Thyroid gland (tissue), 4 donors: ENCODE data around the gene DNM3. TPM values are rescaled to one million over a fixed set of nuclear protein-coding genes. Genes with fewer than 3 reads are reported as not detected.

ENCODE experiments used
- DNase-seq, 2 donors: peaks; one replicate each; pipeline ENCODE4 v3.0.0-alpha.2; 2019
- H3K27ac ChIP-seq, 3 donors: fragments of 200-600 bp; sonication (generic); 1 replicate in 2 of 3; 2 replicates in 1 of 3; pipeline ENCODE4 v1.5.1; 2016 to 2019; ENCODE audit warnings: mild to moderate bottlenecking in 1 of 3, moderate library complexity in 1 of 3
- H3K27me3 ChIP-seq: fragments of 200-600 bp; sonication (generic); one replicate; pipeline ENCODE4 v1.5.1; 2019
- H3K36me3 ChIP-seq, 2 donors: fragments of 200-600 bp; sonication (generic); one replicate each; pipeline ENCODE4 v1.5.1; 2016 to 2019
- H3K4me1 ChIP-seq, 2 donors: fragments of 200-600 bp; sonication (generic); one replicate each; pipeline ENCODE4 v1.5.1; 2017 to 2019
- H3K4me3 ChIP-seq, 3 donors: fragments of 200-600 bp; sonication (generic); replicated peaks in 1 of 3; 1 replicate in 2 of 3; 2 replicates in 1 of 3; pipeline ENCODE4 v1.5.1; 2016; ENCODE audit warnings: mild to moderate bottlenecking in 1 of 3
- H3K9me3 ChIP-seq: fragments of 200-600 bp; sonication (generic); one replicate; pipeline ENCODE4 v1.5.1; 2017
- POLR2A ChIP-seq, 2 donors: fragments of 450-650 bp; IDR thresholded peaks; one replicate each; pipeline ENCODE4 v1.6.1; 2017; ENCODE audit warnings: antibody characterized with exemption in 2 of 2, mild to moderate bottlenecking in 2 of 2, moderate library complexity in 1 of 2
- WGBS, 2 donors: methylation state at CpG; one replicate each; pipeline ENCODE4 v1.1.5; 2017; 5-methylcytosine and 5-hydroxymethylcytosine counted together
- intact Hi-C: fragments of 100-400 bp; cut with DNase I; formaldehyde crosslinking; loops from one replicate; pipeline ENCODE4 v1.15.1; 2023
- total RNA-seq, 4 donors: library from RNA; depleted of rRNA; stranded (reverse); fragments of >200 nt; gene quantifications; one replicate each; pipeline ENCODE4 v1.2.3, GENCODE V29; 2016
- TF ChIP-seq, protein P1 (sequence below), 6 experiments: fragments of 200-600 bp in 3 of 6; fragments of 450-650 bp in 3 of 6; sonication (generic) in 3 of 6; IDR thresholded peaks; one replicate each; pipeline ENCODE4 v1.5.1; 2016 to 2019; ENCODE audit warnings: antibody characterized with exemption in 6 of 6, mild to moderate bottlenecking in 2 of 6, inconsistent platforms in 1 of 6, moderate library complexity in 1 of 6

Gene DNM3
- total RNA-seq, 4 donors from 2014 or later, result 9.0 to 13.6 (median 10.8) TPM

- peaks cover 0 to 9% of the 10 kb centered on the region in 2 donors for H3K4me1 ChIP-seq
- H3K27me3 ChIP-seq, result no peaks in the 10 kb centered on the region
- no peak for DNase-seq
- no peak overlapping the region for H3K4me3 ChIP-seq
- H3K36me3 ChIP-seq, result no peaks in the 10 kb centered on the region
- TF ChIP-seq, protein P1, sequence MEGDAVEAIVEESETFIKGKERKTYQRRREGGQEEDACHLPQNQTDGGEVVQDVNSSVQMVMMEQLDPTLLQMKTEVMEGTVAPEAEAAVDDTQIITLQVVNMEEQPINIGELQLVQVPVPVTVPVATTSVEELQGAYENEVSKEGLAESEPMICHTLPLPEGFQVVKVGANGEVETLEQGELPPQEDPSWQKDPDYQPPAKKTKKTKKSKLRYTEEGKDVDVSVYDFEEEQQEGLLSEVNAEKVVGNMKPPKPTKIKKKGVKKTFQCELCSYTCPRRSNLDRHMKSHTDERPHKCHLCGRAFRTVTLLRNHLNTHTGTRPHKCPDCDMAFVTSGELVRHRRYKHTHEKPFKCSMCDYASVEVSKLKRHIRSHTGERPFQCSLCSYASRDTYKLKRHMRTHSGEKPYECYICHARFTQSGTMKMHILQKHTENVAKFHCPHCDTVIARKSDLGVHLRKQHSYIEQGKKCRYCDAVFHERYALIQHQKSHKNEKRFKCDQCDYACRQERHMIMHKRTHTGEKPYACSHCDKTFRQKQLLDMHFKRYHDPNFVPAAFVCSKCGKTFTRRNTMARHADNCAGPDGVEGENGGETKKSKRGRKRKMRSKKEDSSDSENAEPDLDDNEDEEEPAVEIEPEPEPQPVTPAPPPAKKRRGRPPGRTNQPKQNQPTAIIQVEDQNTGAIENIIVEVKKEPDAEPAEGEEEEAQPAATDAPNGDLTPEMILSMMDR (IDR thresholded peaks at IDR 0.05), result no peak
- no peak for TF ChIP-seq POLR2A (IDR thresholded peaks at IDR 0.05)
- 88 to 93% methylated on average over 3 of the region's 3 CpGs for WGBS, 2 donors
- H3K9me3 ChIP-seq, result no peaks in the 10 kb centered on the region
- no peak overlapping the region for H3K27ac ChIP-seq
- intact Hi-C loops, result no loop called here
Observed at GRCh38 chr1:172425339-172425738, 584.0 kb downstream of the DNM3 start.

DNA sequence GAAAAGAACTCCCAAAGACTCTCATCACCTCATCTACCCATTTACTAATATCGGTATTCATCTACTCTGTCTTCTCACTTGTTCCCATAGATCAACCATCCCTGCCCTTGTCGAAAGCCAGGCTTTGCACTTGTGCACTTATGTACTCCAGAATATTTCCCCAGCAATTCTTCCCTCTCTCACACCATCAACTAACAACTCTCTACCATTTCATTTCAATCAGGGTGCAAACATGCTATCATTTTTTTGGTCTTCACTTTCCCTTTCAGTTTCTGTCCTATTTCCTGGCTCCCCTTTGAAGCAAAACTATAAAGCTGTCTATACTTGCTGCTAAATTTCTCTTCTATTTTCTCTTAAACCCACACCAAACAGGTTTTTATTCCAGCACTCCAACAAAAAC lies 585.9 kb downstream of the DNM3 start:
- Histone ChIP-seq H3K9me3 (no peaks in the 10 kb centered on the region), H3K4me3 (no peak overlapping the region), H3K27me3 (no peaks in the 10 kb centered on the region), H3K27ac (no peak overlapping the region), H3K4me1 (peaks cover 0 to 9% of the 10 kb centered on the region in 2 donors), H3K36me3 (no peaks in the 10 kb centered on the region)
- intact Hi-C loops, result no loop called here
- WGBS, 2 donors, result 95 to 97% methylated on average over 2 of the region's 2 CpGs
- no peak for DNase-seq
- TF ChIP-seq POLR2A (IDR thresholded peaks at IDR 0.05), result no peak
- TF ChIP-seq, protein P1 (IDR thresholded peaks at IDR 0.05), result no peak

DNA sequence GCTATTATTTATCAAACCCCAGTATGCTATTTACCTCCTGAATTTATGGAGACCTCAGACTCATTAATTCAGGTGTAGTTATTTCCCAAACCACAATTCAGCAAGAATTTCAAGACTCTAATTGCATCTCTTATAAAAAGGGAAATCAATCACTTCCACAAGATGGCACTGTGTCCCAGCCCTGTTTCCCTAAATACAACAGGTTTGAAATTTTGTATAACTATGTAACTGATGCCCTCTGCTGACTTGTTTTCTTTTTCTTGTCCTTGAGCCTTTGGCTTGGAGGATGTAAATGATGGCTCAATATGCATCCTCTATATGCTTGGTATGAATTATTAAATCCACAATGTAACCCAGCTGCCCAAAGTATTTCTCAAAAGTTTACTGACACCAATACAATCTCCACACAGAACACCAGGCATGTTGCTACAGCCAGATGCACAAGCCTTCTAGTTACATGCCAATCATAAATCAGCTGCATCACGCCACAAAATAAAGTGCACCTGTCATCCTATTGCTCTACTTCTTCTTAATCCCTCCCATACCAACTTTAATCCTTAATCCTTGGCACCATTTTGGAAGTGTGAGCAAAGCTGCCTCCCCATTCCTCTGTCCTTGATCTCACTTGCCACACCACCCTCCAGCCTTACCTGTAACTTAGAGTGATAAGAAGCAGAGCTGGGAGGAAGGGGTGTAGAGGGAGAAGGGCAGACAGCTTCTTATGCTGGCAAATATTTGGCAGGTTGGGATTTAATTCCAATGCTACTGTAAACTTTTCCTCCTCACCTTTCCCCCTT lies 588.2 kb downstream of the DNM3 start:
- intact Hi-C loops, result no loop called here
- peaks cover 0 to 9% of the 10 kb centered on the region in 2 donors for H3K4me1 ChIP-seq
- WGBS, 2 donors, result 90 to 100% methylated on average over 1 of the region's 1 CpG

DNA sequence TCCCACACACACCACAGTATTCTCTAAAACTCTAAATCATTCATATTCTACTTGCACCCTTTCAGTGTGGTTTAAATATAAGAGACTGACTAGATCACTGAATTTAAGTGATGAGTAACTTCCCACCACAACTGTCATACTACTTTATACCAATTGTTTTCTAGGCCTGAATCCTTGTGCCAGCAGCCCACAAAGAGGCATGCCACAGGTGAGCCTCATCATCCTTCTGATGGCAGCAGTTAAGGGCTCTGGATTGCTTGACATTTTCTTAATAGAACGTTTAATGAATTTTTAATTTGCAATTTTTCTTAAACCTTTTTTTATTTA lies 588.8 kb downstream of the DNM3 start:
- no peaks in the 10 kb centered on the region for H3K9me3 ChIP-seq
- no peak overlapping the region for H3K27ac ChIP-seq
- H3K4me1 ChIP-seq, result peaks cover 0 to 9% of the 10 kb centered on the region in 2 donors
- no peak for DNase-seq
- H3K4me3 ChIP-seq, result no peak overlapping the region
- no peaks in the 10 kb centered on the region for H3K27me3 ChIP-seq
- TF ChIP-seq, protein P1 (IDR thresholded peaks at IDR 0.05), result no peak
- no peak for TF ChIP-seq POLR2A (IDR thresholded peaks at IDR 0.05)
- WGBS, 2 donors, result 90 to 91% methylated on average over 1 of the region's 1 CpG
- intact Hi-C loops, result no loop called here
- H3K36me3 ChIP-seq, result no peaks in the 10 kb centered on the region

More for the DNA sequence above, 588.2 kb downstream of the DNM3 start:
- Histone ChIP-seq H3K27me3 (no peaks in the 10 kb centered on the region), H3K9me3 (no peaks in the 10 kb centered on the region), H3K36me3 (no peaks in the 10 kb centered on the region), H3K4me3 (no peak overlapping the region), H3K27ac (no peak overlapping the region)
- DNase-seq, result peak in 1 of 2 donors; percentile 14
- TF ChIP-seq, protein P1 (IDR thresholded peaks at IDR 0.05), result peak; percentile 15 to 71 (median 52)
- no peak for TF ChIP-seq POLR2A (IDR thresholded peaks at IDR 0.05)

GRCh38 chr1:172431204-172431603 lies 589.9 kb downstream of the DNM3 start:
- H3K27me3 ChIP-seq, result no peaks in the 10 kb centered on the region
- no peaks in the 10 kb centered on the region for H3K36me3 ChIP-seq
- no peaks in the 10 kb centered on the region for H3K9me3 ChIP-seq
- WGBS, 2 donors, result 84 to 92% methylated on average over 2 of the region's 2 CpGs
- no peak for DNase-seq
- intact Hi-C loops, result no loop called here
- H3K4me3 ChIP-seq, result no peak overlapping the region
- TF ChIP-seq POLR2A (IDR thresholded peaks at IDR 0.05), result no peak
- TF ChIP-seq, protein P1 (IDR thresholded peaks at IDR 0.05), result no peak
- H3K27ac ChIP-seq, result no peak overlapping the region
- peaks cover 0 to 9% of the 10 kb centered on the region in 2 donors for H3K4me1 ChIP-seq
